GM21717 (cell line): ENCODE data around the gene CD2BP2.
"Not testable (repeated sequence)": the region's sequence is repeated elsewhere in the genome, so short reads cannot be mapped to it uniquely, and the experiment has no call there.

Experiments
- ATAC-seq: cut with Tn5 transposase; IDR thresholded peaks from one replicate; pipeline ENCODE4 v1.9.1; 2021; ENCODE audit warnings: mild to moderate bottlenecking, moderate library complexity; ENCODE audit not compliant: unreplicated experiment

Gene CD2BP2

DNA sequence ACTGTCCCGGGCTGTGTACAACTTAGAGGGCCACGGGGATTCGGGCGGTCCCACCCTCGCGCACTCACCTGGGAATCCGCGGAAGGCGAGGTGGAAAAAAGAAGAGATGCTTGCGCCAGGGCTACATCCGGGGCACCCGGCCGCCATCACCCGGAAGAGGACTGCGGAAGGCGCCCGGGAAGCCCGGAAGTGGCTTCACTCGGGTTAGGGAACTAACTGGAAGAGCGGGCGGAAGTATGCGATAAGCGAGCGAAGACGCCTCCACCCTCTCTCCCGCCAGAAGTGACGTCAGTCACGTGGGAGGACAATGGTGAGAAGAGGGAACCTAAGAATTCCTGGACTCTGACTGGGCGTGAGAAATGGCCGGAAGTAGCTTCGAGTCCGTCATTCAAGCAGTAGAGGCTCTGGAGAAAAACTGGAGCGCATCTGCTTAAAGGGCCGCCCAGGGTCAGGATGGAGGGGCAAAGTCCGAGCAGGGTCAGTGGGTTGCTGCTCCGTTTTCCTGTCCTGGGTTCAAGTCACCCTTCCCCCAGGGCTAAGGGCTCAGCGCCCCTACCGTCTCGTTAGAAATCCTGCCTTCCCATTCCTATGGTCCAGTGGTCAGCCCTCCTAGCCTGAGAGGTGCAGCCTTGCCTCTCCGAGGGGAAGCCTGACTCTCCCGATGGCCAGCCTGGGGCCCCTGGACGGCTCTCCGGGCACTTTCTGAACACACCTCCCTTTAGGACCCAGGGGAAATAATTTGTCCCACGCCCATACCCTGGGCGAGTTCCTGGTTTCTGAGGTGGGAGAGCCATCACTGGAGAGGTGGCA lies at the start of gene CD2BP2:
Gene CD2BP2, minus strand, starts transcription at position 165 of the 810 bp plus-strand sequence. CDS start 627 bp downstream, outside the sequence.
- ATAC-seq, result peak; percentile 44

DNA sequence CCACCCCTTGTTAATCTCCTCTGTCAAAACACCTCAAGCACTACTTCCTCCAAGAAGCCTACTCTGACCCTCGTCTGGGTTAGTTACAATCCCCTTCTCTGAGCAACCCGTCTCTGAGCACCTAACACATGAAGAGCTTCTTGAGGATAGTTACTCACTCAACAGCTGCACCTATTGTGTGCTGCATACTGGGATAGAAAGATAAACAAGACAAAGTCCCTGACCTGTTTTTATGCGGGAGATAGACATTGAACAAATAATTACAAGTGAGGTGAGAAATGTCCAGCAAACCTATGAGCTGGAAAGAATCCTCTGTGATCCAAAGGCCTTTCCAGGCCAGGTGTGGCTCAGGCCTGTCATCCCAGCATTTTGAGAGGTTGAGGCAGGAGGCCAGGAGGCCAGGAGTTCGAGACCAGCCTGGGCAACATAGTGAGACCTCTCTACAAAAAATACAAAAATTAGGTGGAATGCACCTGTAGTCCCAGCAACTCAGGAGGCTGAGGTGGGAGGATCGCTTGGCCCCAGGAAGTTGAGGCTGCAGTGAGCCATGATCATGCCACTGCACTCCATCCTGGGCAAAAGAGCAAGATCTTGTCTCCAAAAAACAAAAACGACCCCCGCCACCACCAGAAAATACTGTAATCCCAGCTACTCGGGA lies 46.8 kb upstream of the CD2BP2 start:
- ATAC-seq, result no peak

DNA sequence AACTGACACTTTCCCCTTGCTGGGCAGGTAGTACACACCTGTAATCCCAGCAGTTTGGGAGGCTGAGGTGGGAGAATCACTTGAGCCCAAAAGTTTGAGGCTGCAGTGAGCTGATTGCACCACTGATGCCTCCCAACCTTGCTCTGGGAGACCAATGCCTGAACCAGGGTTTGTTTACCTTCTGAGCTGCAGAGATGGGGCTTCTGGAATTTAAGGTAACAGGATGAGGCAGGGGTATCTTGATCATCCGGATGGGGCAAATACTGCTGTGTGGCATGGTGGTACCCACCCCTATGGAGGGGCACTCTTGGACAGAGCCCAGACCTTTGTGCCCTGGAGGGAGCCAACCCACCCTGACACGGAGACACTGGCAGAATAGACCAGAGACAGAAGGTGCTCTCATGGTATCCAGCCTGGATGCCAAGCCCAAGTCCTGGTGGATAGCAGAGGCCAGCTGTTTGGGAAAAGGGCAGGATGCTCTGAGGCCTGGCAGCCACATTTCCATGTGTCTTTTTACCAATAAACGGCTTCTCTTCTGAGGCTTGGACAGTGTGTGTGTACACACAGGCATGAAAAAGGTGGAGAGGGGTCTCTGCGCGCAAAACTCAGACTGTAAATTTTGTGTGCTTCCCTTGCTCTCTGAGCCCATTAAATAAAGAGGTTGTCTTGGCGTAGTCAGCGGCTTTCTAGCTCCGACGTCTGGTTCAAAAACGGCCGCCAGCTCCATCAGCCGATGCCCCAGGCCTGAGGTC lies 44.5 kb upstream of the CD2BP2 start:
- no peak for ATAC-seq

DNA sequence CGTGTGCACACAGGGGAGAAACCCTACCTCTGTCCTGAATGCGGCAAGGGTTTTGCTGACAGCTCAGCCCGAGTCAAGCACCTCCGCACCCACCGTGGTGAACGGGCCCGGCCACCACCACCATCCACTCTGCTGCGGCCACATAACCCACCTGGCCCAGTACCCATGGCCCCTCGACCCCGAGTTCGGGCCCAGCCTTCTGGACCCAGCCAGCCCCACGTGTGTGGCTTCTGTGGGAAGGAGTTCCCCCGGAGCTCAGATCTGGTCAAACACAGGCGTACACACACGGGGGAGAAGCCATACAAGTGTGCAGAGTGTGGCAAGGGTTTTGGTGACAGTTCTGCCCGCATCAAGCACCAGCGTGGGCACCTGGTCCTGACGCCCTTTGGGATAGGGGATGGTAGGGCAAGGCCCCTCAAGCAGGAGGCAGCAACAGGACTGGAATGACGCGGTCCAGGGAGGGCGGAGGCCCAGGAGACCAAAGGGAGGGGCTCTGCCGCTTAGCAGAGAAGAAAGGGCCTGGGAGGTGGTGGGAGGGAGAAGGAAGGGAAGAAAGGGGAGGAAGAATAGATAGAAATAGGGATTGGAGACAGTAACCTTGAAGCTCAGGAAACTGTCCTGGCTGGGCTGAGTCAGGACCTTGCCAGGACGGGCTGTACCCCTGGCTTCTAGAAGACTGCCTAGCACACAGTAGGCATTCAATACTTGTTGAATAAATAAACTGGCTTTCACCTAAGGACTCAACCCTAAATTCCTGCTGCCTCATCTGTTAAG lies 43.7 kb upstream of the CD2BP2 start:
- ATAC-seq, result no peak

DNA sequence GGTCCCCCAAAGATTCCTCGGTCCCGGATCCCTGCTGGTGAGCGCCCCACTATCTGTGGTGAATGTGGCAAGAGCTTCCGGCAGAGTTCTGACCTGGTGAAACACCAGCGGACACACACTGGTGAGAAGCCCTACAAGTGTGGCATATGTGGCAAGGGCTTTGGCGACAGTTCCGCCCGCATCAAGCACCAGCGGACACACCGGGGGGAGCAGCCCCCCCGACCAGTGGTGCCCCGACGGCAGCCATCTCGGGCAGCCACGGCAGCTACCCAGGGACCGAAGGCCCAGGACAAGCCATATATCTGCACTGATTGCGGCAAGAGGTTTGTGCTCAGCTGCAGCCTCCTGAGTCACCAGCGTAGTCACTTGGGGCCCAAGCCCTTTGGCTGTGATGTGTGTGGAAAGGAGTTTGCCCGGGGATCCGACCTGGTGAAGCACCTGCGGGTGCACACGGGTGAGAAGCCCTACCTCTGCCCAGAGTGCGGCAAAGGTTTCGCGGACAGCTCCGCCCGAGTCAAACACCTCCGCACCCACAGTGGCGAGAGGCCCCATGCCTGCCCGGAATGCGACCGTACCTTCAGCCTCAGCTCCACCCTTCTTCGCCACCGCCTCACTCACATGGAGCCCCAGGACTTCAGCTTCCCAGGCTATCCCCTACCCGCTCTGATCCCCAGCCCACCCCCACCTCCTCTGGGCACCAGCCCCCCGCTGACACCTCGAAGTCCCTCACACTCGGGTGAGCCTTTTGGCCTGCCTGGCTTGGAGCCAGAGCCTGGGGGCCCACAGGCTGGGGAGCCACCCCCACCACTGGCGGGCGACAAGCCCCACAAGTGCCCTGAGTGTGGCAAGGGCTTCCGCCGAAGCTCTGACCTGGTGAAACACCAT lies 42.9 kb upstream of the CD2BP2 start:
- ATAC-seq, result no peak

DNA sequence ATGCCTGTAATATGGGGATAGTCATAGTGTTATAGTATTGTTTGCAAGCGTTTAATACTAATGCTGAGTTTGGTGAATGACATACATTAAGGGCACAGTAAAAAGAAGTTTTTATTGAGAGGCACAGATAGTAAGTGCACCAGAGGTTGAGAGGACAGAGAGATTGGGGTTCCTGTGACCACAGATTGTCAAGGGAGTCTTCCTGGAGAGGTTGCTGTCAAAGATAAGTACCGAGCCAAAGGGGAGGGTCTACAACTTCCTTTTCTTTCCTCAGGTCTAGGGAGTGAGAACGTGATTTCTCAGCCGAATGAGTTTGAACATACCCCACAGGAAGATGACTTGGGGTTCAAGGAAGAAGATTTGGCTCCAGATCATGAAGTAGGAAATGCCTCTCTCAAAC lies 41.9 kb upstream of the CD2BP2 start:
- no peak for ATAC-seq

DNA sequence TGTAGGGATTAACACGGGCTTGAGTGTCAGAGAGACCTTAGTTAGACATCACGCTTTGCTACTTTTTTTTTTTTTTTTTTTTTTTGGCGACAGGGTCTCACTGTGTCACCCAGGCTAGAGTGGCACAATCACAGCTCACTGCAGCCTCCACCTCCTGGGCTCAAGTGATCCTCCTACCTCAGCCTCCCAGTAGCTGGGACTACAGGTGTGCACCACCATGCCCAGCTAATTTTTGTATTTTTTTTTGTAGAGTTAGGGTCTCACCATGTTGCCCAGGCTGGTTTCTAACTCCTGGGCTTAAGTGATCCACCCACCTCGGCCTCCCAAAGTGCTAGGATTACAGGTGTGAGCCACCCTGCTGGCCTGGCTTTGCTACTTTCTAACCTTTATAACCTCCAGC lies 41.5 kb upstream of the CD2BP2 start:
- not testable (repeated sequence) for ATAC-seq

DNA sequence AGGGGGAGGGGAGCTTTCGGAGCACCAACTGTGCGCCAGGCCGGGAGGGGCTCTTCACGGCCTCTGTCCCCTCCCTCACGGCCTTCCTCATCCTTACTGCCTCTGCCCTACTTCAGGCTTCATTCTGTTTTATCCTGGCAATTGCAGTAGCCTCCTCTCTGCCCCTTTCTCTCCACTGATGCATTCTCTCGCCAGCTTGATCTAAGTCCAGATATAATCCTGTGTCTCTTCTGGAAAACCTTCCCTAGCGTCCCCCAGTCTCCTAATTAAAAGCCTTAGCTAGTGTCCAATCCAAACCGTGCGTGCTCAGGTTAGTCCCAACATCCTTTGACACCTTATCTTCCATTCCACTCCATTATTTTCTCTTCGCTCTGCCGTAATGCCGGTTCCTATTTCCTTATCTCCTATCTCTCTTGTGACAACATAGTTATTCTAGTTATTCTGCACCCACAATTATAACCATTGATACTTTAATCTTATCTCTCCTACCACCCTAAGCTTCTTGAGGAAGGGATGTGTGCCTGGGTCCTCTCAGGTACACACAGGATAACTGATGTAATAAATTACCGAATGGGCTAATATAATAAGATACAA lies 41.0 kb upstream of the CD2BP2 start:
- no peak for ATAC-seq

DNA sequence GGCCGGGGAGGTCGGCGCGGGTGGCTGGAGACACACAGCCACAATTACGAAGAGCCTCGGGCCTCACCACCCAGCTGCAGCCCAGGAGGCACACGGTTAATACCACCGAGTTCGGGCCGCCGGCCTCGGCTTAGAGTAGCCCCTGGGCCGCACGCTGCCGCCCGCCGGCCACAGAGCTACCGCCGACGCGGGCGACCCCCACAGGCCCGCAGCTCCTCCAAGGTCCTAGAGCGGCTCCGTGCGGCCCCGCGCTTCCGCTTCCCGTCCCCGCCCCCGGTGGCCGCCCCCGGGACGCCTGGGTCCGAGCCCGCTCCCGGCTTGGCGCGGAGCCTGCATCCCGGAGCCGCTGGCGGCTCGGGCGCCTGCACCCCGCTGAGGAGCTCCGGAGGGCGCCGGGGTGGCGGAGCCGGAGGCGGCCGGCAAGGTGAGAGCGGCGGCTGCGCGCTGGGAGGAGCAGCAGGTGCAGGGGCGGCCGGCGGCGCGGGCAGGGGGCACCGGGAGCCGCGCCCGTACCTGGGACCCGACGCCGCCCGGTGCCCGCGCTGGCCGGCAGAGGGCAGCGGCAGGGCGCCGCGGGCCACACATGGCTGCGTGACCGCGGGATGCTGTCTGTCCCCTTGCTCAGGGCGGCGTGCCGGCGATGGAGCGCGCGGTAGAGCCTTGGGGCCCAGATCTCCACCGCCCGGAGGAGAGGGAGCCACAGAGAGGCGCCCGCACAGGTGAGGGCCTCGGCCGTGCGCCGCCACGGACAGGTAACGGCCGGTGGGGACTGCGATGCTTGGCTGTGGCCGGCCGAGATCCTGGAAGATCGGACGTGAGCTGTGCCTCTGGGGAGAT lies 40.3 kb upstream of the CD2BP2 start, which contains the start of gene ZNF48:
Gene ZNF48, plus strand, starts transcription at position 266 of the 837 bp plus-strand sequence. Its CDS starts 375 bp downstream, at position 641.
- ATAC-seq, result peak; percentile 47

DNA sequence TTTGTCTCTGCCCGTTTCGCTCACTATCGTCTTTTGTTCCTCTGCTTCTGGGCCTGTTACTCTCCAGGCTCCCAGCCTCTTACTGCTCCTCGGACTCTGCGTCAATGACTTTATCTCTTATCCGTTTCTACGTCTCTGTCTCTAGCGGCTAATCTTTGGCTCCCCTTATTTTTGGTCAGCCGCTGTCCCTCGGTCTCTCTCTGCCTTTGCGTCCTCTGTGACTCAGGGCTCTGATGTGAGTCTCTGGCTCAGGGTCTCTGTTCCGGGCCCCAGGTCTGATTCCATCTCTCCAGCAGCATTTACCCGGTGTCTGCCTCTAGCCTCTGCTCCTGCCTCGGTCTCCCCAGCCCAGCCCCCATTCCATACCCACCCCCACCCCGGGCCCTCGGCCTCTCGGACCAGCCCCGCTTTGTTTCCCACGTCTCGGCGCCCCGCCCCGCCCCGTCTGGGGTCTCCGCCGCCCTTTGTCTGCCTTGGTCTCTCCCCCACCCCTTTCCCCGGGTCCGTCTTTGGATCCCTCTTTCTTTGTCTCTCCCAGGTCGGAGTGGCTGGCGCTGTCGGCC lies 39.6 kb upstream of the CD2BP2 start:
- no peak for ATAC-seq

DNA sequence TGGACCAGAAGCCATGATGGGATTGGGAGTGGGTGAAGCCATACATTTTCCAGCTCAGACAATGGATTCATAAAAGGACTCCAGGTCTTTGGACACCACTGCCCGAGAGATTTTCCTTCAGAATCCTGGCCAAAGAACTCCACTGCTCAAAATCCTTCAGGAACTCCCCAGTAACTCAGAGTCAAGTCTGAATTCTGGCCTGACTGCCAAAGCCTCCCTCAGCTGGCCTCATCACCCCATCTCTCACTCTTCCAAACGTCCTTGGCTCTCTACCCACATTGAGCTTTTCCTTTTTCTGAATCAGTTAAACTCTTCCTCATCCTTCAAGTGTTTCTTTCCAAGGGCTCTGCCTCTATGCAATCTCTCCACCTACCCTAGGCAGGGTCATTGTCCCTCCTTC lies 28.4 kb upstream of the CD2BP2 start:
- no peak for ATAC-seq

DNA sequence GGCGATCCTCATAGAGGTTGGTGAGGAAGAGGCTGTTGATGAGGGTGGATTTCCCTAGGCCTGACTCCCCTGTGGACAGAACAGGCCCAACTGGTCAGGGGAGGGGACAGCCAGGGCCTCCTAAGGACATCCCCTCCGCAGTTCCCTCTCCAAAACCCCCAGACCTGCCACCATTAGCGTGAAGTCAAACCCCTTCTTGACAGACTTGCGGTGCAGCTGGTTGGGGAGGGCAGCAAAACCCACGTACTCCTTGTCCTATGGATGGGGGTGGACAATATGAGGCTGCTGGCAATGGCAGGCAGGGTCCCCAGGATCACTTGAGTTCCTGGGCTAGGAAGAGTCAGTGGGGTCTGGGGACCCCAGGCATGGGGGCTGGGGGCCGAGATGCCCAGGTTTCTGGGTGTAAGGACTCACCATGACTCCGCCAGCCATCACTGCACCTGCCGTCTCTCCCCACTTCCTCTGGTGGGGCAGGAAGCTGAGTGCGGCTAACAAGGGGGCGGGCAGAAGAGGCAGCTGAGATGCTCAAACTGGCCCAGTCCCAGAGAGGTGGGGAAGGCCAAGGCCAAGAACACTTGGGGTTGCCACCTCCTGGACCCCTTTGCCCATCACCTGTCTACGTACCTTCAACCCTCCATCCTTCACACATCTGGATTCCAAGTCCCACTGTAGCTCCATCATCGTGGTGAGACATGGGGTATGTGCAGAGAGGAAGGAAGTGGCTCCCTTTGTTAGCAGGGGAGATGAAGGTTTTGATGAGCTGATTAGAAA lies 27.2 kb upstream of the CD2BP2 start, which contains the start of gene SEPTIN1:
Gene SEPTIN1, minus strand, starts transcription at position 451 of the 771 bp plus-strand sequence. Its CDS starts 19 bp downstream, at position 432.
- no peak for ATAC-seq

DNA sequence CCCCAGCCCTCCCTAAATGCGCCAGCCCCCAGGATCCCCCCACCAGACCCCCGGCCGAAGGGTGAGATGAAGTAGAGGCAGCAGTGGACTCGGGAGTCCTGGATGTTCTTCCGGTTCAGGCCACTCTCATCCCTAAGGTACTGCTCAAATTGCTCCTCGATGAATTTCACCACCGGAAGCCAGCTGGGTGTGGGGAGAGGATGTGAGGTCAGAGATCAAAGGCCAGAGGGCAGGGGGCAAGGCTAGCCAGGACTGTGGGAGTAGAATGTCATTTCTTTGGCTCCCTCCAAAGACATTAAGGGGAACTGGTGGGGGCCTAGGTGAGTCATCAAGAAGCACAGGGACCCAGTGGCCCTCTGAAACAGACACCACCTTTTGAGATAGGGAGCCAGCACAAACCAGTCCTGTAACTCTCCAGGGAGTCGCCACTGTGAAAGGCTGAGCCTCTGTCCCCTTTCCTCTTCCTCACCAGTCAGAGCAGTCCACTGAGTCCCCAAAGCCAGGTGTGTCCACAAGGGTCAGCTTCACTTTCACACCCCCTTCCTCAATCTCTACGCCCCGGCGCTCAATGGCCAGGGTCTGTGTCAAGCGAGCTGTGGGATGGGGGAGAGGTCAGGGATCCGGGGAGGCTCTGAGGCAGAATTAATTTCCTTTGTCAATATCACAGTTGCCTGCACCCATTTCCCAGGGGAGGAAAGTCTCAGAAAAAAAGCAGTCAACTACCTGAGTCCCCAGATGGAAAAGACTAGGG lies 26.4 kb upstream of the CD2BP2 start:
- no peak for ATAC-seq

DNA sequence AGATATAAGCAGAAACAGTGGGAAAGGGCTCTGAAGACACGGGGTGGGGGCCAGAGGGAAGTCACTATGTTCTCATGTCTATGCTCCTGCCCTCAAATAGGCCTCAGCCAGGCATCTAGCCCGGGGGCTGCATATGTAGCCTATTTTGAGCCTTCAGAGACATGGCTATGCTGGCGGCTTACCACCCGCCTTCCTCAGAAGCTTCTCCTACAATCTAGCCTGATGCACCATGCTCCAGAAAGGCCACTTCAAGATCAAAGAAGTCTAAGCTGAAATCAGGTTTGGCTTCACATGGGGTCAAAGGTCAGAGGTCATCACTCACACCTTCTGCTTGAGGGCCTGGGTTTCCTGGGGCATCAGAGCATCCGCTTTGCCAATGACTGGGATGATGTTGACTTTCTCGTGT lies 25.7 kb upstream of the CD2BP2 start:
- ATAC-seq, result no peak

DNA sequence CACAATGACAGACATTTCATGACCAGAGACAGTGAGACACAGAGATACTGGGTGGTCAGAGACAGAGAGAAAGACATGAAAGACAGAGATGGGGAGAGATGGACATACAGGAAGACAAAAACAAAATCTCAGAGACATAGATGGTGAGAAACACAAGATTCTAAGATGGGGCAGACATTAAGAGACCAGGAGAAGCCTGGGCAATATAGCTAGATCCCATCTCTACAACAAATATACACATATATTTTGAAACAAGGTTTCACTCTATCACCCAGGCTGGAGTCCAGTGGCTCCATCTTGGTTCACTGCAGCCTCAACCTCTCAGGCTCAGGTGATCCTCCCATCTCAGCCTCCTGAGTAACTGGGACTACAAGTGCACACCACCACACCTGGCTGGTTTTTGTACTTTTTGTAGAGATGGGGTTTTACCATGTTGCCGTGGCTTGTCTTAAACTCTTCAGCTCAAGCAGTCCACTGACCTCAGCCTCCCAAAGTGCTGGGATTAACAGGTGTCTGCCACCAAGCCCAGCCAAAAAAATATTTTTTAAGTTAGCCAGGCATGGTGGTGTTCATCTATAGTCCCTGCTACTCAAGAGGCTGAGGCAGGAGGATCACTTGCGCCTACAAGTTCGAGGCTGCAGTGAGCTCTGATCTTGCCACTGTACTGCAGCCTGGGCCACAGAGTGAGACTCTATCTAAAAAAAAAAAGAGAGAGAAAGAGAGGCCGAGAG lies 25.1 kb upstream of the CD2BP2 start:
- ATAC-seq, result no peak
